Neural cell (in vitro differentiated cells): ENCODE data around the gene NEDD4L.

Experiments
- EP300 ChIP-seq: fragments of 450-650 bp; conservative IDR thresholded peaks from 2 replicates; pipeline ENCODE4 v1.6.1; 2014; ENCODE audit warnings: antibody characterized with exemption, mild to moderate bottlenecking, moderate library complexity; ENCODE audit not compliant: poor library complexity, severe bottlenecking
- EZH2 ChIP-seq: fragments of 200-600, 300-800 bp; shearing (Covaris generic), sonication (generic); IDR thresholded peaks from 2 replicates; pipeline ENCODE4 v1.6.1; 2014; ENCODE audit warnings: antibody characterized with exemption, low read length, borderline replicate concordance, mild to moderate bottlenecking; ENCODE audit not compliant: insufficient read depth, poor library complexity, severe bottlenecking
- MXI1 ChIP-seq: fragments of 450-650 bp; conservative IDR thresholded peaks from 2 replicates; pipeline ENCODE4 v1.6.1; 2014; ENCODE audit warnings: antibody characterized with exemption, mild to moderate bottlenecking; ENCODE audit not compliant: poor library complexity, severe bottlenecking
- POLR2AphosphoS5 ChIP-seq: IDR thresholded peaks from 2 replicates; pipeline ENCODE4 v1.6.1; 2012
- RAD21 ChIP-seq: fragments of 450-650 bp; conservative IDR thresholded peaks from 2 replicates; pipeline ENCODE4 v1.6.1; 2014; ENCODE audit warnings: antibody characterized with exemption, mild to moderate bottlenecking, moderate library complexity
- REST ChIP-seq: IDR thresholded peaks from 2 replicates; pipeline ENCODE4 v1.6.1; 2012; ENCODE audit warnings: borderline replicate concordance
- SMC3 ChIP-seq: fragments of 450-650 bp; conservative IDR thresholded peaks from 2 replicates; pipeline ENCODE4 v1.6.1; 2014; ENCODE audit warnings: antibody characterized with exemption, mild to moderate bottlenecking, moderate library complexity; ENCODE audit not compliant: poor library complexity
- TF ChIP-seq, protein P1 (sequence below): fragments of 450-650 bp; IDR thresholded peaks from 2 replicates; pipeline ENCODE4 v1.5.1; 2014; ENCODE audit warnings: antibody characterized with exemption, mild to moderate bottlenecking, moderate library complexity; ENCODE audit not compliant: poor library complexity, severe bottlenecking

DNA sequence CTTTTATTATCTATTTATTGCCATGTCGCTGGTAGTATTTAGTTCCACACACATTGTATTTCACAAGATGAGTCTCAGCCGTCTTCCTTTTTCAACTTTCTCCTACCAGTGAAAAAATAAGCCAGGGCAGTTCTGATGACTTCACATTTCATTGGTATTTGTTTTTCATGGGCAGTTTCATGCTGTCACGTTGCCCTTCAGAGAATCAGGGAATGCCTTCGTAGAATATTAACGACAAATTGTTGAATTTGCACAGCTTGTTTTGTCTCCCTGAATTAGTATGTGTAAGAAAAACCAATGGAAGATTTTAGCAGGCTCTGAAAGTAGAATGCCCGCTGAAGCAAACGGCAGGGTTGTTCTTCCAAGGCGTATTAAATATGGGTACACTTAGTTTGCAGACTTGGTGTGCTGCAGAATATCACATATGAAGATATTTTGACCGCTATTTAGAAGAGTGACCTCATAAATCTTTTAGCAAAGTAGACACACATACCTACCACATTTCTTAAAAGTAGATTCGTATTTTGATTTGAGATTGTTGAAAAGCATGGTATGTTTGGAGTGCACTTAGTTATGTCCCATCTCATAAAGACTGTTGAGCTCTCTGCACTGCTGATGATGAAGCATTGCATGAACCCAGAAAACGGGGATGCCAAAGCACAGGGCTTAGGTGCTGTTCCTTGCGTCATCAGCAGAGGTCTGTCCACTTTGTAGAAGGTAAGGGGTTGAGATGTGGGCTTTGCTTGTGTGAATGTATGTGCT lies 2.9 kb downstream of the NEDD4L start:
- TF ChIP-seq, protein P1, sequence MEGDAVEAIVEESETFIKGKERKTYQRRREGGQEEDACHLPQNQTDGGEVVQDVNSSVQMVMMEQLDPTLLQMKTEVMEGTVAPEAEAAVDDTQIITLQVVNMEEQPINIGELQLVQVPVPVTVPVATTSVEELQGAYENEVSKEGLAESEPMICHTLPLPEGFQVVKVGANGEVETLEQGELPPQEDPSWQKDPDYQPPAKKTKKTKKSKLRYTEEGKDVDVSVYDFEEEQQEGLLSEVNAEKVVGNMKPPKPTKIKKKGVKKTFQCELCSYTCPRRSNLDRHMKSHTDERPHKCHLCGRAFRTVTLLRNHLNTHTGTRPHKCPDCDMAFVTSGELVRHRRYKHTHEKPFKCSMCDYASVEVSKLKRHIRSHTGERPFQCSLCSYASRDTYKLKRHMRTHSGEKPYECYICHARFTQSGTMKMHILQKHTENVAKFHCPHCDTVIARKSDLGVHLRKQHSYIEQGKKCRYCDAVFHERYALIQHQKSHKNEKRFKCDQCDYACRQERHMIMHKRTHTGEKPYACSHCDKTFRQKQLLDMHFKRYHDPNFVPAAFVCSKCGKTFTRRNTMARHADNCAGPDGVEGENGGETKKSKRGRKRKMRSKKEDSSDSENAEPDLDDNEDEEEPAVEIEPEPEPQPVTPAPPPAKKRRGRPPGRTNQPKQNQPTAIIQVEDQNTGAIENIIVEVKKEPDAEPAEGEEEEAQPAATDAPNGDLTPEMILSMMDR, result peak; percentile 61
- TF ChIP-seq EZH2, result no peak
- TF ChIP-seq EP300, result no peak
- peak; percentile 25 for TF ChIP-seq POLR2AphosphoS5
- TF ChIP-seq MXI1, result no peak
- TF ChIP-seq REST, result no peak
- TF ChIP-seq SMC3, result peak; percentile 67
- peak; percentile 63 for TF ChIP-seq RAD21
